Esophagus (tissue), 2 donors: Measurements from ENCODE around the gene ELP5. TPM values are rescaled to one million over a fixed set of nuclear protein-coding genes. Genes with fewer than 3 reads are reported as not detected.
A peak's percentile ranks its signal among the peaks of the same experiment; 100 is the strongest.

ENCODE experiments used
- H3K27ac ChIP-seq, 2 donors: one replicate each; pipeline ENCODE4 v1.5.1; 2013; ENCODE audit warnings: low read depth in 2 of 2, mild to moderate bottlenecking in 2 of 2, inconsistent platforms in 1 of 2, low read length in 1 of 2, moderate library complexity in 1 of 2
- H3K27me3 ChIP-seq, 2 donors: one replicate each; pipeline ENCODE4 v1.6.1; 2013; ENCODE audit warnings: low read length in 2 of 2, control low read depth in 1 of 2, mild to moderate bottlenecking in 1 of 2; ENCODE audit not compliant: insufficient read depth in 2 of 2, control insufficient read depth in 1 of 2
- H3K36me3 ChIP-seq, 2 donors: one replicate each; pipeline ENCODE4 v1.6.1; 2013; ENCODE audit warnings: low read length in 1 of 2; ENCODE audit not compliant: control insufficient read depth in 2 of 2, insufficient read depth in 2 of 2
- H3K4me1 ChIP-seq, 2 donors: one replicate each; pipeline ENCODE4 v1.6.1; 2013; ENCODE audit warnings: low read length in 1 of 2; ENCODE audit not compliant: control insufficient read depth in 2 of 2, insufficient read depth in 2 of 2
- H3K4me3 ChIP-seq, 2 donors: one replicate each; pipeline ENCODE4 v1.5.1; 2013; ENCODE audit warnings: low read length in 2 of 2, mild to moderate bottlenecking in 2 of 2, low read depth in 1 of 2, moderate library complexity in 1 of 2
- H3K9me3 ChIP-seq, 2 donors: one replicate each; pipeline ENCODE4 v1.6.1; 2013; ENCODE audit warnings: mild to moderate bottlenecking in 2 of 2, low read depth in 1 of 2, low read length in 1 of 2, moderate library complexity in 1 of 2; ENCODE audit not compliant: control insufficient read depth in 2 of 2, insufficient read depth in 1 of 2
- WGBS, 2 donors: extraction: QIAGEN DNeasy Blood & Tissue Kit; methylation state at CpG; one replicate each; pipeline ENCODE4 v1.1.7; 2013; 5-methylcytosine and 5-hydroxymethylcytosine counted together
- polyA plus RNA-seq, 2 donors: library from polyadenylated mRNA; stranded (reverse); fragments of 200-250 nt; gene quantifications; one replicate each; pipeline ENCODE4 v1.2.3, GENCODE V29; 2013
- donor health status: healthy with polysubstance abuse.
- donor health status: Bipolar disorder and iron deficiency.

Gene ELP5
- 10 to 100 TPM; 14.7 to 39.0 TPM for polyA plus RNA-seq

- Histone ChIP-seq H3K27ac (peak within 1 kb of the TSS; percentile 99 to 100), H3K36me3 (peaks cover 5 to 11% of the 10 kb centered on the region in 2 donors), H3K4me3 (peak within 1 kb of the TSS; percentile 77 to 78), H3K27me3 (no peaks in the 10 kb centered on the region), H3K4me1 (peaks cover 3 to 6% of the 10 kb centered on the region in 2 donors), H3K9me3 (no peaks in the 10 kb centered on the region)
- WGBS, 2 donors = 1% methylated on average over 46 to 55 of the region's 55 CpGs
These were observed at the start of gene ELP5 for GRCh38 chr17:7252176-7253043. Gene ELP5, plus strand, starts transcription at chr17:7252215. Its CDS starts 336 bp downstream, at chr17:7252551.

- Histone ChIP-seq H3K27ac (no peak overlapping the region), H3K4me3 (no peak overlapping the region), H3K36me3 (peaks cover 0 to 17% of the 10 kb centered on the region in 2 donors), H3K4me1 (peaks cover 2 to 13% of the 10 kb centered on the region in 2 donors), H3K9me3 (no peaks in the 10 kb centered on the region), H3K27me3 (no peaks in the 10 kb centered on the region)
- WGBS, 2 donors = 90 to 92% methylated on average over 16 of the region's 16 CpGs
These were observed 48.6 kb upstream of the ELP5 start for GRCh38 chr17:7203391-7203790.

GRCh38 chr17:7204336-7204735 is 47.7 kb upstream of the ELP5 start:
- WGBS, 2 donors = 79 to 81% methylated on average over 15 of the region's 15 CpGs
- H3K4me1 ChIP-seq = peaks cover 3 to 13% of the 10 kb centered on the region in 2 donors
- H3K27me3 ChIP-seq = no peaks in the 10 kb centered on the region
- H3K9me3 ChIP-seq = no peaks in the 10 kb centered on the region
- H3K36me3 ChIP-seq = peaks cover 0 to 17% of the 10 kb centered on the region in 2 donors
- H3K27ac ChIP-seq = peak overlapping the region in 1 of 2 donors; percentile 77
- H3K4me3 ChIP-seq = peak overlapping the region in 1 of 2 donors; percentile 47

- Histone ChIP-seq H3K36me3 (peaks cover 0 to 17% of the 10 kb centered on the region in 2 donors), H3K27ac (peak overlapping the region; percentile 32 to 77)
These were observed 47.1 kb upstream of the ELP5 start for GRCh38 chr17:7204828-7205461.

GRCh38 chr17:7205561-7205960 is 46.5 kb upstream of the ELP5 start:
- Histone ChIP-seq H3K36me3 (peaks cover 0 to 17% of the 10 kb centered on the region in 2 donors), H3K4me3 (peak overlapping the region; percentile 47 to 57), H3K27ac (no peak overlapping the region), H3K4me1 (peaks cover 3 to 13% of the 10 kb centered on the region in 2 donors), H3K27me3 (no peaks in the 10 kb centered on the region), H3K9me3 (no peaks in the 10 kb centered on the region)
- WGBS, 2 donors = 50 to 57% methylated on average over 15 of the region's 15 CpGs

More at GRCh38 chr17:7204828-7205461, 47.1 kb upstream of the ELP5 start:
- Histone ChIP-seq H3K9me3 (no peaks in the 10 kb centered on the region), H3K4me1 (peaks cover 3 to 13% of the 10 kb centered on the region in 2 donors), H3K4me3 (peak overlapping the region; percentile 47 to 57), H3K27me3 (no peaks in the 10 kb centered on the region)
- 1 to 3% methylated on average over 34 of the region's 34 CpGs for WGBS, 2 donors

- no peaks in the 10 kb centered on the region for H3K27me3 ChIP-seq
- peaks cover 3 to 13% of the 10 kb centered on the region in 2 donors for H3K4me1 ChIP-seq
- H3K9me3 ChIP-seq = no peaks in the 10 kb centered on the region
- 79 to 86% methylated on average over 24 of the region's 24 CpGs for WGBS, 2 donors
- peaks cover 0 to 17% of the 10 kb centered on the region in 2 donors for H3K36me3 ChIP-seq
- no peak overlapping the region for H3K4me3 ChIP-seq
- H3K27ac ChIP-seq = no peak overlapping the region
These were observed 44.7 kb upstream of the ELP5 start for GRCh38 chr17:7207120-7208001.

- Histone ChIP-seq H3K9me3 (no peaks in the 10 kb centered on the region), H3K36me3 (peaks cover 0 to 11% of the 10 kb centered on the region in 2 donors), H3K27ac (no peak overlapping the region), H3K4me1 (peaks cover 3 to 13% of the 10 kb centered on the region in 2 donors), H3K4me3 (no peak overlapping the region), H3K27me3 (no peaks in the 10 kb centered on the region)
- WGBS, 2 donors = 66 to 69% methylated on average over 21 of the region's 21 CpGs
These were observed 43.9 kb upstream of the ELP5 start for GRCh38 chr17:7208027-7208571.

- H3K27ac ChIP-seq = no peak overlapping the region
- H3K27me3 ChIP-seq = no peaks in the 10 kb centered on the region
- H3K4me1 ChIP-seq = peaks cover 3 to 13% of the 10 kb centered on the region in 2 donors
- H3K9me3 ChIP-seq = no peaks in the 10 kb centered on the region
- H3K36me3 ChIP-seq = peaks cover 0 to 4% of the 10 kb centered on the region in 2 donors
- no peak overlapping the region for H3K4me3 ChIP-seq
- 86 to 88% methylated on average over 9 of the region's 9 CpGs for WGBS, 2 donors
These were observed 43.1 kb upstream of the ELP5 start for GRCh38 chr17:7208754-7209460.
